HEK293 (cell line): ENCODE data around the gene EDIL3.

Source experiments
- CTCF ChIA-PET: fragments of 350-600 bp; formaldehyde crosslinking; extraction: SDS; loops from one replicate; lab custom pipeline; 2021; ENCODE audit warnings: antibody characterized with exemption; lab: Yijun Ruan, JAX
- POLR2A ChIA-PET: fragments of 300-600 bp; formaldehyde crosslinking; extraction: SDS; loops from one replicate; lab custom pipeline; 2020; ENCODE audit warnings: antibody characterized with exemption, inconsistent platforms; lab: Yijun Ruan, JAX
- H3K27ac ChIP-seq: fragments of 200-500 bp; sonication (Bioruptor generic); 2 replicates; pipeline ENCODE4 v1.5.1; 2014; ENCODE audit warnings: low read depth, low read length, control low read depth, inconsistent platforms; ENCODE audit errors: extremely low read depth
- H3K36me3 ChIP-seq, 2 experiments: fragments of 200-500 bp in 1 of 2; sonication (Bioruptor generic) in 1 of 2; 1 replicate in 1 of 2; 2 replicates in 1 of 2; pipeline ENCODE4 v1.5.1; 2014 to 2017; ENCODE audit warnings: inconsistent platforms in 2 of 2, low read length in 2 of 2; ENCODE audit not compliant: control insufficient read depth in 2 of 2, insufficient read depth in 1 of 2
- H3K4me1 ChIP-seq: fragments of 200-500 bp; sonication (Bioruptor generic); 2 replicates; pipeline ENCODE4 v1.5.1; 2014; ENCODE audit warnings: mild to moderate bottlenecking, low read length, inconsistent platforms; ENCODE audit not compliant: control insufficient read depth, insufficient read depth
- H3K4me3 ChIP-seq: 2 replicates; pipeline ENCODE4 v1.5.1; 2011; ENCODE audit warnings: low read depth, mild to moderate bottlenecking, control low read depth, low read length, moderate library complexity
- H3K9me3 ChIP-seq: fragments of 200-500 bp; sonication (Bioruptor generic); 2 replicates; pipeline ENCODE4 v1.5.1; 2014; ENCODE audit warnings: low read depth, low read length, inconsistent platforms; ENCODE audit not compliant: control insufficient read depth, insufficient read depth
- BCL11A ChIP-seq: fragments of 450-650 bp; formaldehyde crosslinking; IDR thresholded peaks from 2 replicates; pipeline ENCODE4 v1.5.1; 2016; ENCODE audit warnings: low read depth, missing biosample characterization, missing genetic modification characterization
- FEZF1 ChIP-seq: fragments of 450-650 bp; formaldehyde crosslinking; IDR thresholded peaks from 2 replicates; pipeline ENCODE4 v1.5.1; 2016; ENCODE audit warnings: missing biosample characterization, missing genetic modification characterization
- GLI4 ChIP-seq: fragments of 450-650 bp; formaldehyde crosslinking; IDR thresholded peaks from 2 replicates; pipeline ENCODE4 v1.5.1; 2016; ENCODE audit warnings: missing biosample characterization, missing genetic modification characterization
- GLIS1 ChIP-seq: fragments of 450-650 bp; formaldehyde crosslinking; IDR thresholded peaks from 2 replicates; pipeline ENCODE4 v1.5.1; 2016; ENCODE audit warnings: missing biosample characterization, missing genetic modification characterization
- GLIS2 ChIP-seq: fragments of 450-650 bp; formaldehyde crosslinking; IDR thresholded peaks from 2 replicates; pipeline ENCODE4 v1.5.1; 2016; ENCODE audit warnings: missing biosample characterization, missing genetic modification characterization
- IKZF3 ChIP-seq: fragments of 450-650 bp; IDR thresholded peaks from 2 replicates; pipeline ENCODE4 v1.5.0; 2018; ENCODE audit warnings: missing biosample characterization, mild to moderate bottlenecking, missing genetic modification characterization, moderate library complexity
- KLF9 ChIP-seq: fragments of 450-650 bp; formaldehyde crosslinking; IDR thresholded peaks from 2 replicates; pipeline ENCODE4 v1.5.1; 2016; ENCODE audit warnings: missing biosample characterization, missing genetic modification characterization, low read depth
- WT1 ChIP-seq: fragments of 450-650 bp; formaldehyde crosslinking; IDR thresholded peaks from 2 replicates; pipeline ENCODE4 v1.5.1; 2016; ENCODE audit warnings: missing biosample characterization, missing genetic modification characterization
- ZBTB17 ChIP-seq: fragments of 450-650 bp; formaldehyde crosslinking; IDR thresholded peaks from 2 replicates; pipeline ENCODE4 v1.5.1; 2016; ENCODE audit warnings: missing biosample characterization, missing genetic modification characterization
- ZBTB7A ChIP-seq: fragments of 450-650 bp; formaldehyde crosslinking; IDR thresholded peaks from 2 replicates; pipeline ENCODE4 v1.5.1; 2016; ENCODE audit warnings: low read depth, missing biosample characterization, missing genetic modification characterization
- ZFP3 ChIP-seq: fragments of 450-650 bp; formaldehyde crosslinking; IDR thresholded peaks from 2 replicates; pipeline ENCODE4 v1.5.1; 2016; ENCODE audit warnings: low read depth, missing biosample characterization, missing genetic modification characterization
- ZFP37 ChIP-seq: fragments of 450-650 bp; formaldehyde crosslinking; IDR thresholded peaks from 2 replicates; pipeline ENCODE4 v1.5.1; 2016; ENCODE audit warnings: missing biosample characterization, missing genetic modification characterization
- ZIC2 ChIP-seq: fragments of 450-650 bp; formaldehyde crosslinking; IDR thresholded peaks from 2 replicates; pipeline ENCODE4 v1.5.1; 2016; ENCODE audit warnings: missing biosample characterization, missing genetic modification characterization
- ZNF223 ChIP-seq: fragments of 450-650 bp; formaldehyde crosslinking; IDR thresholded peaks from 2 replicates; pipeline ENCODE4 v1.5.1; 2016; ENCODE audit warnings: missing biosample characterization, missing genetic modification characterization
- ZNF23 ChIP-seq: fragments of 450-650 bp; formaldehyde crosslinking; IDR thresholded peaks from 2 replicates; pipeline ENCODE4 v1.5.1; 2016; ENCODE audit warnings: missing biosample characterization, missing genetic modification characterization, borderline replicate concordance
- ZNF324 ChIP-seq: fragments of 450-650 bp; formaldehyde crosslinking; IDR thresholded peaks from 2 replicates; pipeline ENCODE4 v1.5.1; 2016; ENCODE audit warnings: missing biosample characterization, missing genetic modification characterization
- ZNF37A ChIP-seq: fragments of 450-650 bp; IDR thresholded peaks from 2 replicates; pipeline ENCODE4 v1.5.1; 2018; ENCODE audit warnings: missing biosample characterization, missing genetic modification characterization
- ZNF433 ChIP-seq: fragments of 450-650 bp; formaldehyde crosslinking; IDR thresholded peaks from 2 replicates; pipeline ENCODE4 v1.5.1; 2016; ENCODE audit warnings: missing biosample characterization, missing genetic modification characterization, low read depth
- ZNF561 ChIP-seq: fragments of 450-650 bp; IDR thresholded peaks from 2 replicates; pipeline ENCODE4 v1.5.1; 2018; ENCODE audit warnings: missing biosample characterization, missing genetic modification characterization, borderline replicate concordance
- ZNF610 ChIP-seq: fragments of 450-650 bp; formaldehyde crosslinking; IDR thresholded peaks from 2 replicates; pipeline ENCODE4 v1.5.1; 2016; ENCODE audit warnings: missing biosample characterization, missing genetic modification characterization, borderline replicate concordance
- ZNF621 ChIP-seq: fragments of 450-650 bp; formaldehyde crosslinking; IDR thresholded peaks from 2 replicates; pipeline ENCODE4 v1.5.1; 2017; ENCODE audit warnings: missing biosample characterization, missing genetic modification characterization
- ZNF623 ChIP-seq: fragments of 450-650 bp; formaldehyde crosslinking; IDR thresholded peaks from 2 replicates; pipeline ENCODE4 v1.5.1; 2016; ENCODE audit warnings: missing biosample characterization, missing genetic modification characterization
- ZNF629 ChIP-seq: fragments of 450-650 bp; formaldehyde crosslinking; IDR thresholded peaks from 2 replicates; pipeline ENCODE4 v1.5.1; 2017; ENCODE audit warnings: missing biosample characterization, missing genetic modification characterization
- ZNF777 ChIP-seq: fragments of 450-650 bp; formaldehyde crosslinking; IDR thresholded peaks from 2 replicates; pipeline ENCODE4 v1.5.1; 2017; ENCODE audit warnings: missing biosample characterization, missing genetic modification characterization, borderline replicate concordance
- ZNF792 ChIP-seq: fragments of 450-650 bp; formaldehyde crosslinking; IDR thresholded peaks from 2 replicates; pipeline ENCODE4 v1.5.1; 2016; ENCODE audit warnings: missing biosample characterization, missing genetic modification characterization
- TF ChIP-seq, protein P1 (sequence below): sonication (generic); formaldehyde crosslinking; IDR thresholded peaks from 2 replicates; pipeline ENCODE4 v1.8.1; 2022; ENCODE audit warnings: mild to moderate bottlenecking, moderate library complexity, missing genetic modification reagents
- TF ChIP-seq, protein P2 (sequence below): fragments of 450-650 bp; formaldehyde crosslinking; IDR thresholded peaks from 2 replicates; pipeline ENCODE4 v1.5.1; 2017; ENCODE audit warnings: missing biosample characterization, missing genetic modification characterization
- TF ChIP-seq, protein P3 (sequence below): fragments of 450-650 bp; formaldehyde crosslinking; IDR thresholded peaks from 2 replicates; pipeline ENCODE4 v1.5.1; 2016; ENCODE audit warnings: missing biosample characterization, missing genetic modification characterization, borderline replicate concordance

The EDIL3 gene

DNA sequence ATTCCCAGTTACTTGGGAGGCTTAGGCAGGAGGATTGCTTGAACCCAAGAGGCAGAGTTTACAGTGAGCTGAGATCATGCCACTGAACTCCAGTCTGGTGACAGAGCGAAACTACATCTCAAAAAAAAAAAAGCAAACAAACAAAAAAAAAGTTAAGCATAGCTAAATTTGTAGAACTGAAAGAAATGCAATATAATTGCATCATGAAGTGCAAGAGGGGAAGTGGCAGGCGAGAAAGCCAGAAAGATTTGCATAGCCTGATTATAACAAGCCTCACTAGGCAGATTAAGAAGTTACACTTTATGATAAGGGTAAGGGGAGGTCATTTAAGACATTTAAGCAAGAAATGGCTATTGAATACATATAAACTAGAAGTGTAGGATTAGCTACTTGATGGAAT lies 187.1 kb downstream of the EDIL3 start:
- Histone ChIP-seq H3K36me3 (no peaks in the 10 kb centered on the region), H3K9me3 (no peaks in the 10 kb centered on the region), H3K27ac (no peak overlapping the region), H3K4me1 (no peaks in the 10 kb centered on the region), H3K4me3 (no peak overlapping the region)
- ChIA-PET POLR2A (no interaction called here), CTCF (no interaction called here)
- no peak for TF ChIP-seq ZBTB17 (tag by site-specific recombination)
- no peak for TF ChIP-seq ZNF23 (tag by site-specific recombination)
- TF ChIP-seq, protein P1, sequence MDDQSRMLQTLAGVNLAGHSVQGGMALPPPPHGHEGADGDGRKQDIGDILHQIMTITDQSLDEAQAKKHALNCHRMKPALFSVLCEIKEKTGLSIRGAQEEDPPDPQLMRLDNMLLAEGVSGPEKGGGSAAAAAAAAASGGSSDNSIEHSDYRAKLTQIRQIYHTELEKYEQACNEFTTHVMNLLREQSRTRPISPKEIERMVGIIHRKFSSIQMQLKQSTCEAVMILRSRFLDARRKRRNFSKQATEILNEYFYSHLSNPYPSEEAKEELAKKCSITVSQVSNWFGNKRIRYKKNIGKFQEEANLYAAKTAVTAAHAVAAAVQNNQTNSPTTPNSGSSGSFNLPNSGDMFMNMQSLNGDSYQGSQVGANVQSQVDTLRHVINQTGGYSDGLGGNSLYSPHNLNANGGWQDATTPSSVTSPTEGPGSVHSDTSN (CRISPR knock-in tag): no peak
- TF ChIP-seq ZFP3: no peak
- no peak for TF ChIP-seq ZNF621 (tag by site-specific recombination)
- TF ChIP-seq ZFP37 (tag by site-specific recombination): no peak
- no peak for TF ChIP-seq BCL11A (tag by site-specific recombination)
- TF ChIP-seq, protein P2, sequence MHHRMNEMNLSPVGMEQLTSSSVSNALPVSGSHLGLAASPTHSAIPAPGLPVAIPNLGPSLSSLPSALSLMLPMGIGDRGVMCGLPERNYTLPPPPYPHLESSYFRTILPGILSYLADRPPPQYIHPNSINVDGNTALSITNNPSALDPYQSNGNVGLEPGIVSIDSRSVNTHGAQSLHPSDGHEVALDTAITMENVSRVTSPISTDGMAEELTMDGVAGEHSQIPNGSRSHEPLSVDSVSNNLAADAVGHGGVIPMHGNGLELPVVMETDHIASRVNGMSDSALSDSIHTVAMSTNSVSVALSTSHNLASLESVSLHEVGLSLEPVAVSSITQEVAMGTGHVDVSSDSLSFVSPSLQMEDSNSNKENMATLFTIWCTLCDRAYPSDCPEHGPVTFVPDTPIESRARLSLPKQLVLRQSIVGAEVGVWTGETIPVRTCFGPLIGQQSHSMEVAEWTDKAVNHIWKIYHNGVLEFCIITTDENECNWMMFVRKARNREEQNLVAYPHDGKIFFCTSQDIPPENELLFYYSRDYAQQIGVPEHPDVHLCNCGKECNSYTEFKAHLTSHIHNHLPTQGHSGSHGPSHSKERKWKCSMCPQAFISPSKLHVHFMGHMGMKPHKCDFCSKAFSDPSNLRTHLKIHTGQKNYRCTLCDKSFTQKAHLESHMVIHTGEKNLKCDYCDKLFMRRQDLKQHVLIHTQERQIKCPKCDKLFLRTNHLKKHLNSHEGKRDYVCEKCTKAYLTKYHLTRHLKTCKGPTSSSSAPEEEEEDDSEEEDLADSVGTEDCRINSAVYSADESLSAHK: no peak
- no peak for TF ChIP-seq ZNF792
- TF ChIP-seq, protein P3, sequence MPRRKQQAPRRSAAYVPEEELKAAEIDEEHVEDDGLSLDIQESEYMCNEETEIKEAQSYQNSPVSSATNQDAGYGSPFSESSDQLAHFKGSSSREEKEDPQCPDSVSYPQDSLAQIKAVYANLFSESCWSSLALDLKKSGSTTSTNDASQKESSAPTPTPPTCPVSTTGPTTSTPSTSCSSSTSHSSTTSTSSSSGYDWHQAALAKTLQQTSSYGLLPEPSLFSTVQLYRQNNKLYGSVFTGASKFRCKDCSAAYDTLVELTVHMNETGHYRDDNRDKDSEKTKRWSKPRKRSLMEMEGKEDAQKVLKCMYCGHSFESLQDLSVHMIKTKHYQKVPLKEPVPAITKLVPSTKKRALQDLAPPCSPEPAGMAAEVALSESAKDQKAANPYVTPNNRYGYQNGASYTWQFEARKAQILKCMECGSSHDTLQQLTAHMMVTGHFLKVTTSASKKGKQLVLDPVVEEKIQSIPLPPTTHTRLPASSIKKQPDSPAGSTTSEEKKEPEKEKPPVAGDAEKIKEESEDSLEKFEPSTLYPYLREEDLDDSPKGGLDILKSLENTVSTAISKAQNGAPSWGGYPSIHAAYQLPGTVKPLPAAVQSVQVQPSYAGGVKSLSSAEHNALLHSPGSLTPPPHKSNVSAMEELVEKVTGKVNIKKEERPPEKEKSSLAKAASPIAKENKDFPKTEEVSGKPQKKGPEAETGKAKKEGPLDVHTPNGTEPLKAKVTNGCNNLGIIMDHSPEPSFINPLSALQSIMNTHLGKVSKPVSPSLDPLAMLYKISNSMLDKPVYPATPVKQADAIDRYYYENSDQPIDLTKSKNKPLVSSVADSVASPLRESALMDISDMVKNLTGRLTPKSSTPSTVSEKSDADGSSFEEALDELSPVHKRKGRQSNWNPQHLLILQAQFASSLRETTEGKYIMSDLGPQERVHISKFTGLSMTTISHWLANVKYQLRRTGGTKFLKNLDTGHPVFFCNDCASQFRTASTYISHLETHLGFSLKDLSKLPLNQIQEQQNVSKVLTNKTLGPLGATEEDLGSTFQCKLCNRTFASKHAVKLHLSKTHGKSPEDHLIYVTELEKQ: no peak
- no peak for TF ChIP-seq GLI4 (tag by site-specific recombination)
- no peak for TF ChIP-seq WT1 (tag by site-specific recombination)
- no peak for TF ChIP-seq ZBTB7A (tag by site-specific recombination)

DNA sequence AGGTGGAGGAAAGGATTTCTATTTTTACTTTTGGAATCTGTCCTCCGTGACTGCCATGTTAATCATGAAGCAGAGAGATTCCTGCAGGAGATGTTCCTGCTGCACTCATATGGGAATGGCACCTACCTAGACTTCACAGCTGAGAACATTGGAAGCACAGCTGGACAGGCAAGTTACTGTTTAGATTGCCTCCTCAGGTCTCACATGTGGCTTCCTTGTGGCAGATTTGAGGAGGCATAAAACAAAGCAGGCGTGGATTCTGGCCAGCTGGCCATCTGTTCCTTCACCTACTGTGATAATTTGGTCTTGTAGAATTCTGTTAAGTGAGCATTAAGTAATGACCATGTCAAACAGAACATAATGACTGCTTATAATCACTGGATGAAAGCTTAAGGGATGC lies 193.4 kb downstream of the EDIL3 start:
- Histone ChIP-seq H3K4me1 (no peaks in the 10 kb centered on the region), H3K4me3 (no peak overlapping the region), H3K36me3 (no peaks in the 10 kb centered on the region), H3K9me3 (no peaks in the 10 kb centered on the region), H3K27ac (no peak overlapping the region)
- ChIA-PET CTCF (no interaction called here), POLR2A (no interaction called here)
- TF ChIP-seq ZNF561 (tag by site-specific recombination) (no peak), ZNF629 (no peak), ZIC2 (tag by site-specific recombination) (peak; percentile 68), IKZF3 (tag by site-specific recombination) (no peak), KLF9 (tag by site-specific recombination) (no peak), ZNF777 (no peak), ZNF623 (tag by site-specific recombination) (no peak), FEZF1 (tag by site-specific recombination) (peak; percentile 15; the same call in 1 of the 2 replicates), ZNF324 (tag by site-specific recombination) (no peak), BCL11A (tag by site-specific recombination) (no peak), ZNF433 (no peak), GLIS2 (tag by site-specific recombination) (no peak), ZNF610 (tag by site-specific recombination) (no peak), ZNF223 (tag by site-specific recombination) (no peak), ZNF37A (no peak), GLIS1 (tag by site-specific recombination) (peak; percentile 84)
- TF ChIP-seq, protein P3: no peak
